ENCODE data around the gene NCR3LG1.

NCR3LG1 gene

DNA sequence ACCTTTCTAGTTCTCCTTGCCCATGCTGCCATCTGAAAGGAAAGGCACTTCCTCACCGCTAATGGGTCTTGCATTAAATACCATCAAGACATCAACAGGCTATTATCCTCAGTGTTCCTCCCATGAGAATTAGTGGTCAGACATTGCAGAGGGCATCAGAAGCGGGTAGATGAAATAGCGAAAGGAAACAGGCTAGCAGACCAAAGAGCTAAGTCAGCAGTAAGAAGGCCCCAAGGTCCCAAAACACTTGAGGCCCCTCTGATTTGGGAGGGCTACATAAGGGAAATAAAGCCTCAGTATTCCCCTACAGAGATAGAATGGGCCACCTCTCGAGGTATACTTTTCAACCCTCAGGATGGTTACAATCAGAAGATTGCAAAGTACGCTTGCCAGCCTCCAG is 23.9 kb downstream of the NCR3LG1 start:
- DNase-seq = no peak

DNA sequence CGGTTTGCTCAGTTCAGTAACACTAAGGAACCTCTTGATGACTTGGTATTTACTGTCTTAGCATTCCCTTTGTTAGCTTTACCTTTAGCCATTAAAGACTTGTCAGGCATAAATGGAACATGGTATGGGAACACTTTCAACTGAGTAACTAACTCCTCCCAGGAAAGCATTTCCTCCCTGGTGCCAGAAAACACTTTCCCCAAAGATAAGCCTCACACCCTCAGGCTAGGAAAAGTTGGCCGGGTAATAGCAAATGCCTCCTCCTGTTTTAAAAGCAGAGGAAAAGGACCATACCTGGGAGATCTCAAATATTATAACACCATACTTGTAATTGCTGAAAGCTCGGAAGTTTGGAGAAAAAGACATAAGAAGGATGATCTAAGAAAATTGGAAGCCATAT is 24.9 kb downstream of the NCR3LG1 start:
- no peak for DNase-seq

GRCh38 chr11:17378655-17379054 is 27.1 kb downstream of the NCR3LG1 start:
- DNase-seq = no peak

DNA sequence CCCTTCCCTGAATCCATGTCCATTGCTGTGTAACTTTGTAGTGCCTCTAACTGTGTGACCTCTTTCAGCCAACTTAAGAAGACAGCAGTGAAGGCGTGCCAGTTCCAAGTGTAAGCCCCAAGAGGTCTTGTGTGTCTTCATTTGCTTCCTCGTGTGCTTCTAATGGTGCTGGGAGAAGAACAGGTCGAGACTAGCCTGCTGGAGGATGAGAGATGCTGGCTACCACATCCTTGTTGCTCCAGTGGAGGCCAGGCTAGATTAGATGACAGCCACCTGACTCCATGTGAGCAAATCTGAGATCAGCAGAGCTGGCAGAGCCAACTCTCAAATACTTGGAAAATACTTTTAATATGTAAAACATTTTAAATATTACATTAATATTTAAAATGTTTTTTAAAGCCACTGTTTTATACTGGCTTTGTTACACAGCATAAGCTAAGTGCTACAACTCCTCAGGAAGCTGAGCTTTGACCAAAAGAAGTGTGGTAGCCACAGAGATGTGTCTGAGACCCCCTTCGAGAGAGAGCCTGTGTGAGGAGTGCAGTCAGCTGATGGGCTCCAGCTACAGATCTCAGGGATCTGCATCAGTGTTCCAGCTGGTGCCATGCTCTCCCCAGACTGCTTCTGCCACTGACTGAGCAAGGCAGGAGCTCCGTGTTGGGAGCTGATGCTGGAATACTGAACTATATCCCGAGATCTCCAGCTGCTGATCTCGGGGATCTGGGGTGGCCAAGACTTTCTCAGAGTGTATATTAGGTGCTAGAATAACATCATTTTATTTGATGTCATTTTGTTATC is 28.0 kb downstream of the NCR3LG1 start:
- no peak for DNase-seq

GRCh38 chr11:17381156-17381555 is 29.6 kb downstream of the NCR3LG1 start:
- DNase-seq = no peak

GRCh38 chr11:17382046-17382728 is 30.6 kb downstream of the NCR3LG1 start:
- no peak for DNase-seq

DNA sequence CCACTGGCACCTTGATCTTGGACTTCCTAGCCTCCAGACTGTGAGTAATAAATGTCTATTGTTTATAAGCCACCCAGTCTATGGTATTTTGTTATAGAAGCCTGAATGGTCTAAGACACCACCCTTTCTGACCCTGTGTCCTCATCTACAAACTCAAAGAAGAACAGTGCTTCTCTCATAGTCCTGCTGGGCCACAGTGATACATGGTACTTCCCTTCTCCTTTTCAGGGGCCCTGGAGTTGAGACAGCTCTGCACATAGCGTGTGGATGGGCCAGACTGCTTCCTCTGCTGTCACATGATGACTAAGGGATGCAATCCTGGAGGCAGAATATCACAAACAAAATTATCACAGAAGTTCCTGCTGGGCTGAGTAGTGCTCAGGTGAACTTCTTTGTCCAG is 31.9 kb downstream of the NCR3LG1 start:
- DNase-seq = no peak

GRCh38 chr11:17384002-17384511 is 32.5 kb downstream of the NCR3LG1 start:
- DNase-seq = peak; percentile 53 to 73 (median 68)

GRCh38 chr11:17385492-17385891 is 33.9 kb downstream of the NCR3LG1 start:
- no peak for DNase-seq

- DNase-seq = no peak
These were observed 34.3 kb downstream of the NCR3LG1 start for GRCh38 chr11:17385926-17386325.

GRCh38 chr11:17386331-17387084 is 34.9 kb downstream of the NCR3LG1 start:
- peak in 2 of 5 donors; percentile 24 to 27 for DNase-seq

GRCh38 chr11:17387254-17387653 is 35.7 kb downstream of the NCR3LG1 start:
- DNase-seq = no peak

GRCh38 chr11:17387811-17388210 is 36.2 kb downstream of the NCR3LG1 start:
- DNase-seq = no peak

- DNase-seq = peak in 1 of 5 donors; percentile 8
These were observed 37.1 kb downstream of the NCR3LG1 start, which contains the start of gene KCNJ11 for GRCh38 chr11:17388609-17389210. TSS of gene KCNJ11 (minus strand) at chr11:17388659. CDS start at chr11:17388091, 568 bp downstream.

DNA sequence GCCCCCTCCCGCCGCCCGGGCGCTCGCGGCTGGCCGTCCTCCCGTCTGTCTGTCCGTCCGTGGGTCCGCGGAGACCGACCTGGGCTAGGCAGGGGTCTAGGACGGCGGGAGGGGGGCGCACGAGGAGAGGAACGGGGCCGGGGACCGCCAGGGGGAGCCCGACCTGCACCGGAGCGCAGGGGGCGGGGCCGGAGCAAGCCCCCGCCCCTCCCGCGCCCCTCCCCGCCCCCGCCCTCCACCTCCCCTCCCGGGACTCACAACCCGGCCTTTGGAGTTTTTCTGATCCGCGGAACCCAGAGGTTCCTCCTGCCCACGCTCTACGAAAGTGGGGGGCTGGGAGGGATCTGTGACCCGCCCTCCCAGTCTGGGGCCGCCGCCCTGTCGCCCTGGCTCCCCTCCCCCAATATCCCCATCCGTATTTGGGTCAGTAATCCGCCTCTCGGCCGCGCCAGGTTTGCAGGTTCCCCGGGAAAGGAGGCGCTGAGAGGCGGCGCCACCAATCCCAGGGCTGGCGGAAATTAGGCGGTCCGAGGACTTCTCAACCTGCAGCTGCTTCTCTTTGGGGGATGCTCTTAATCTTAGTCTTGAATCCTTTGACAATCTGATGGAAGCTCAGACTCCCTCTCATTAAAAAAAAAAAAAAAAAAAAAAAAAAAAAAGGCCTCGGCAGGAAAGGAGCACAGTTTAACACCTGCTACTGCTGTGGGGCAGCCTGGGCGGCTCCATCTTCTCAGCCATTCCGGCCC is 37.8 kb downstream of the NCR3LG1 start:
- DNase-seq = peak; percentile 54 to 78 (median 74)

DNA sequence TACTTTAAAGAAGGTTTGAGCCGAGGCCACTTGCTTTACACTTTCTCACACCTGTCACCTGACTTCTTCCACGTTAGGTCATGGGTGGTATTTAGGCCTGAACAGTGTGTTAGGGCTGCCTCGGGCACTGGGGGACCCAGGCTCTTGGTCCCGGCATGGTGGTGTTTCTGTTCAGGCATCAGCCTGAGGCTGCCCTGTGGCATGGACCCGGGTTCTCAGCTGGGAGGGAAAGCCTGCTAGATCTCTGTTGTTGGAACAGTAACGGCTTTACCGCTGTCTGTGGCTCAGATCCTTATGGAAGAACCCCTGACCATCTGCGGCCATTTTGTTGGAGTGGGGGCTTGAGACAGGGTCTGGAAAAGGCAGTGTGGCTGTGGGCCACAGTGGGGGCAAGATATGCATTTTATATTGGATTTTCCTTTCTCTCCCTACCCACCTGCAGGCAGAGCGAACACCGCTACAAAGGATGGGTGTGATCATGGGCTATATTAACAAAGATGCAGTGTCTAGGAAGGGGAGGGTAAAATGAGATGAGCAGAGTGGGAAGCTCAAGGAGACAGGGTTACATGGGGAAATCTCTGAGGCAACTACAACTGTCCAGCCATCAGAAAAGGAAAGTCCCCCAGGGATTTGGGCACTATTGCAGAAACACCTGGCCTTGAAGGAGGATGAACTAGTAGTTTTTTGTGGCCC is 38.5 kb downstream of the NCR3LG1 start:
- DNase-seq = no peak

GRCh38 chr11:17391493-17392355 is 40.1 kb downstream of the NCR3LG1 start:
- DNase-seq = no peak

DNA sequence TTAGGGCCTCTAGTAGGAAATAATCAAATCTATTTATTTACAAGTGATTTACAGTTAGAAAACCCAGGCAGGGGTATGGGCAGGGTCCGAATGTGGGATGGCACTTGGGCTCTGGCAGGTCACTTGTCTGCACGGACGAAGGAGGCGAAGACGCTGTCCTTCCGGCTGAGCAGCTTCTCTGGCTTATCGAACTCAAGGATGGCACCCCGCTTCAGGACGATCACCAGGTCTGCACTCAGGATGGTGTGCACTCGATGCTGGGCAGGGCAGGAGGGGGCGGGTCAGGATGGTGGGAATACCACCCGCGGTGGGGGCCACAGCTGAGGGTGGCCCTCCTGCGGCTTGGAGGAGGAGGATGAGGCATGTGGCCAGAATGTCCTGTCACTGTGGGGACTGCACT is 41.3 kb downstream of the NCR3LG1 start:
- DNase-seq = no peak

GRCh38 chr11:17393472-17393871 is 41.9 kb downstream of the NCR3LG1 start:
- DNase-seq = no peak

- DNase-seq = no peak
These were observed 43.3 kb downstream of the NCR3LG1 start for GRCh38 chr11:17394743-17395390.
